ENCODE results near the gene KLC1.

DNA sequence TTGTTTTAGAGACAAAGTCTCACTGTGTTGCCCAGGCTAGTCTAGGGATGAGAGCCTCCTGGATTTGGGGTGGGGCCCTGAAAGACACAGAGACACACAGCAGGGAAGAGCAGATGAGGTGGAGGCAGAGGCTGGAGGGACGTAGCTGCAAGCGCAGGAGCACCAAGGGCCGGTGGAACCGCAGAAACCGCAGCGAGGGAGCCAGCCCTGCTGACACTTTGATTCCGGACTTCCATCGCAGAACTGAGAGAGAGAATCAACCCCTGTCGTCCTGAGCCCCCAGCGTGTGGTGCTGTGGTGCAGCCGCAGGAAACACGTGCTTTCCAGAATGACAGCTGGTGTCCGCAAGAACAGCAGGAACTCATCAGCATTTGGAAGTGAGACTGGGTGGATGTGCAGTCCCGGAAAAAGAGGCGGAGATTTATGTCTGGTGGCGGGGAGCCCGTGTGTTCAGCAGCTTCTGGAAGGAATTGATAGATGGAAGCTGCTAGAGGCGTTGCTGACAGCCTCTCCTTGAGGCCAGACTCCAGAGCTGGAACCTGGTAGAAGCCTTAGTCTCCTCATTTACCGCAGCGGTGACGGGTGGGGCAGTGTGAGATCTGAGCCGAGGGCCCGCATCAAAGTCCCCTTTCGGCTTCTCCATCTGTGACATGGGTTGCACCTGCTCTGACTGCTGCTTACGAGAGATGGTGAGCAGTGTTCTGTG lies 21.9 kb upstream of the KLC1 start:
- TF ChIP-seq, protein P1, sequence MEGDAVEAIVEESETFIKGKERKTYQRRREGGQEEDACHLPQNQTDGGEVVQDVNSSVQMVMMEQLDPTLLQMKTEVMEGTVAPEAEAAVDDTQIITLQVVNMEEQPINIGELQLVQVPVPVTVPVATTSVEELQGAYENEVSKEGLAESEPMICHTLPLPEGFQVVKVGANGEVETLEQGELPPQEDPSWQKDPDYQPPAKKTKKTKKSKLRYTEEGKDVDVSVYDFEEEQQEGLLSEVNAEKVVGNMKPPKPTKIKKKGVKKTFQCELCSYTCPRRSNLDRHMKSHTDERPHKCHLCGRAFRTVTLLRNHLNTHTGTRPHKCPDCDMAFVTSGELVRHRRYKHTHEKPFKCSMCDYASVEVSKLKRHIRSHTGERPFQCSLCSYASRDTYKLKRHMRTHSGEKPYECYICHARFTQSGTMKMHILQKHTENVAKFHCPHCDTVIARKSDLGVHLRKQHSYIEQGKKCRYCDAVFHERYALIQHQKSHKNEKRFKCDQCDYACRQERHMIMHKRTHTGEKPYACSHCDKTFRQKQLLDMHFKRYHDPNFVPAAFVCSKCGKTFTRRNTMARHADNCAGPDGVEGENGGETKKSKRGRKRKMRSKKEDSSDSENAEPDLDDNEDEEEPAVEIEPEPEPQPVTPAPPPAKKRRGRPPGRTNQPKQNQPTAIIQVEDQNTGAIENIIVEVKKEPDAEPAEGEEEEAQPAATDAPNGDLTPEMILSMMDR (IDR thresholded peaks at IDR 0.05), result no peak
- no peak for TF ChIP-seq POLR2A (IDR thresholded peaks at IDR 0.05)
